Nephron (organoid): Measurements from ENCODE around the gene FTSJ3.

Experiments
- H3K27ac Mint-ChIP-seq, 3 experiments: 2 replicates each; pipeline ENCODE4 v1.8.0; 2020; ENCODE audit warnings: mixed read lengths in 3 of 3, mild to moderate bottlenecking in 2 of 3, moderate library complexity in 1 of 3
- H3K27me3 Mint-ChIP-seq: 2 replicates; pipeline ENCODE4 v1.8.0; 2021; ENCODE audit warnings: low read depth, mild to moderate bottlenecking, moderate library complexity, mixed read lengths
- H3K36me3 Mint-ChIP-seq: 2 replicates; pipeline ENCODE4 v1.8.0; 2020; ENCODE audit warnings: low read depth, mixed read lengths
- H3K4me1 Mint-ChIP-seq: 2 replicates; pipeline ENCODE4 v1.8.0; 2020; ENCODE audit warnings: mixed read lengths
- H3K4me3 Mint-ChIP-seq, 3 experiments: 2 replicates each; pipeline ENCODE4 v1.8.0; 2020; ENCODE audit warnings: mild to moderate bottlenecking in 3 of 3, mixed read lengths in 3 of 3, moderate library complexity in 2 of 3
- H3K9me3 Mint-ChIP-seq: 2 replicates; pipeline ENCODE4 v1.8.0; 2020; ENCODE audit warnings: mixed read lengths
- TF ChIP-seq, protein P1 (sequence below), 3 experiments: fragments of 200-600 bp; sonication (generic); IDR thresholded peaks; one replicate each; pipeline ENCODE4 v1.5.0; 2021; ENCODE audit warnings: antibody characterized with exemption in 3 of 3; ENCODE audit not compliant: unreplicated experiment in 3 of 3

The FTSJ3 gene

DNA sequence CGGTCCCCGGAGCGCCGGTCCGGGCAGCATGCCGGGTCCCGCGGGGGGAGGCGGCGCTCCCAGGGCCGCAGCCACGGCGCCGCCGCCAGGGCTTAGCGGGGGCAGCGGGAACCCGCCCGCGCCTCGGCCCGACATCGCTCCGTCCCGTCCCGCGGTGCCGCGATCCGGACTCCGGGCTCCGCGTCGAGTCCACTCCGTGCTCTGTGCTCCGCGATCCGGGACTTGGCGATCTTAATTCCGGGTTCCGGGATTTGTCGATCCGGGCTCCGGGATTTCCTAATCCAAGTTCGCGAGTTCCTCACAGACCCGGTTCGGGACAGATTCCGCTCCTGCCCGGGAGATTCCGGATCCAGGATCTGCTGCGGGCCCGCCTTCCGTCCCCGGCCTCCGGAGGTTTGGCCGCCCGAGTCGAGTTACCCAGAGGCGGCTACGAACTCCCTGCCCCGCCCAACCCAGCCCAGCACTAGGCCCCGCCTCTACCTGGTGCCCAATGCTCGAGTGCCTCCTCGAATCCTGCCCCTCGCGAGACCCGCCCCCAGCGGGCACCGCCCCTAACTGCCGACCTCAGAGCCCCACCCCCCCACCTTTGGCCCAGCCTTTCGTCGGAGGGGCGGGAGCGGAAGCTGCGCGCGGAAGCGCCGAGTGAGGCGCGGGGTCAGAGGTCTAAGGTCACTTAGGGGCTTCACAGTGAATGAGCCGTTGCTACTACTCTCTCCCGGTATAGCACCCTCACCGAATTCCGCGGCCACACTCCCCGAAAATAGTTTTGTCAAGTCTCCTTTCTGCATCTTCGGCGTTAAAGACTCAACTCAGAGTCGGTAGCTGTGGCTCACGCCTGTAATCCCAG is 15.3 kb upstream of the FTSJ3 start, which contains the start of gene SMARCD2:
SMARCD2 (minus strand) TSS at position 146 of the 847 bp plus-strand sequence; CDS start at position 135, 11 bp downstream.
- TF ChIP-seq, protein P1, sequence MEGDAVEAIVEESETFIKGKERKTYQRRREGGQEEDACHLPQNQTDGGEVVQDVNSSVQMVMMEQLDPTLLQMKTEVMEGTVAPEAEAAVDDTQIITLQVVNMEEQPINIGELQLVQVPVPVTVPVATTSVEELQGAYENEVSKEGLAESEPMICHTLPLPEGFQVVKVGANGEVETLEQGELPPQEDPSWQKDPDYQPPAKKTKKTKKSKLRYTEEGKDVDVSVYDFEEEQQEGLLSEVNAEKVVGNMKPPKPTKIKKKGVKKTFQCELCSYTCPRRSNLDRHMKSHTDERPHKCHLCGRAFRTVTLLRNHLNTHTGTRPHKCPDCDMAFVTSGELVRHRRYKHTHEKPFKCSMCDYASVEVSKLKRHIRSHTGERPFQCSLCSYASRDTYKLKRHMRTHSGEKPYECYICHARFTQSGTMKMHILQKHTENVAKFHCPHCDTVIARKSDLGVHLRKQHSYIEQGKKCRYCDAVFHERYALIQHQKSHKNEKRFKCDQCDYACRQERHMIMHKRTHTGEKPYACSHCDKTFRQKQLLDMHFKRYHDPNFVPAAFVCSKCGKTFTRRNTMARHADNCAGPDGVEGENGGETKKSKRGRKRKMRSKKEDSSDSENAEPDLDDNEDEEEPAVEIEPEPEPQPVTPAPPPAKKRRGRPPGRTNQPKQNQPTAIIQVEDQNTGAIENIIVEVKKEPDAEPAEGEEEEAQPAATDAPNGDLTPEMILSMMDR (IDR thresholded peaks at IDR 0.05; ENCODE audit: unreplicated experiment in 3 of 3): no peak
- no peaks in the 10 kb centered on the region for H3K27me3 Mint-ChIP-seq
- no peaks in the 10 kb centered on the region for H3K9me3 Mint-ChIP-seq
- peaks cover 34% of the 10 kb centered on the region for H3K4me1 Mint-ChIP-seq
- peak within 1 kb of the TSS; percentile 97 to 99 (median 99) for H3K4me3 Mint-ChIP-seq
- H3K27ac Mint-ChIP-seq: peak within 1 kb of the TSS; percentile 98 to 99 (median 99)
- H3K36me3 Mint-ChIP-seq: no peaks in the 10 kb centered on the region

DNA sequence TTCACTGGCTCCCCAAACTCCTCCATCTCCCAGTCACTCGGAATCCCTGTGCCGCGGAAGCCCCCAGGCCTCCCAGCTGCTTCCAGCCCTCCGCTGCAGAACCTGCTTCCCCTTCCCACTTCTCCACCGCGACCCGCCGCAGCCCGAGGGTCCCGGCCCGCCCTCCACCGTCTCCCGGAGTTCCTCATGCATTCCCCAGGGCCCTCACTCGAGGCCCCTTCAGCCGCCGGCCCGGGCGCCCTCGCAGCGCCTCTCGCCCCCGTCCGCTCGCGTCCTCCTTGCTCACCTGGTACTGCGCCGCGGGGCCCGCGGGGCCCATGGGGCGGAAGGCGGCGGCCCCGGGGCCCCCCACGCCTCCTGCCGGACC is 14.7 kb upstream of the FTSJ3 start:
- H3K36me3 Mint-ChIP-seq: peaks cover 1% of the 10 kb centered on the region
- H3K4me1 Mint-ChIP-seq: peaks cover 34% of the 10 kb centered on the region
- no peaks in the 10 kb centered on the region for H3K27me3 Mint-ChIP-seq
- H3K27ac Mint-ChIP-seq: peak overlapping the region; percentile 98 to 99 (median 99)
- H3K9me3 Mint-ChIP-seq: no peaks in the 10 kb centered on the region
- TF ChIP-seq, protein P1 (IDR thresholded peaks at IDR 0.05; ENCODE audit: unreplicated experiment in 3 of 3): no peak
- peak overlapping the region; percentile 97 to 99 (median 99) for H3K4me3 Mint-ChIP-seq

DNA sequence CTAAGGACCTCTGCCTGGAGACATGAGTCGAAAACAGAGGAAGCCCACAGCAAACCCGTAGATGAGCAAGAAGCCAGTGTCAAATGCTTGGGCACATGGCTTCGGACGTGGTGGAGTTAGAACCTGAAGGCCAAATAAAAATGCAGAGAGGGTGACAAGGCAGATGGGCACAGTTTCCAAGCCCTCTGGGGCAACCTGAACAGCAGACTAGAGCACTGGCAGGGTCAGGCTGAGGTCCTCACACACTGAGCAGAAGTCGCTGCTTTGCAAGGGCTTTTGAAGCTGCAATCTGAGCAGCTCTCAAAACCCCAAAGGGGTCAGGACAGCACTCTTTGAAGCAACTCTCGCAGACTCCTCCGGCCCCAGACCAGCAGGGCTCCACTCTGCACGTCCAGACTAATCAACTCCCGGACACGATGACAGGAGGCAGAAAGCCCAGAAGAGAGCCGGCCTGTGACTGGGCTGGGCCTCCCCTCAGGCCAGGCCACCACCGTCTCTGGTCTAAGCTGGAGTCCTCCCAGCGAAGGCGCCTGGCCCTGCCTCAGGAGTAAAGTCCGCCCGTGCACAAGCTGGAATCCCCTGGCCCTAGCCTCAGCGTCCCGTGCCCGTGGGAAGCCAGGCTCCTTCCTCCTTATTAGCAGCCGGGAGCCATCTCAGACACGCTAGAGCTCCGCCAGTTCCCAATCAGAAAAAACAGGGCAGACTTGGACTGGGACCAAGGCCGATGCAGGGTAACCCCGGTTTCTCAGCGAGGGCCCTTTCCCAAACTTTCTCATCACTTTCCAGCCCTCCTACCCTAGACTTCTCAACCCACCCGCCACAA is 14.1 kb upstream of the FTSJ3 start:
- H3K27me3 Mint-ChIP-seq: no peaks in the 10 kb centered on the region
- no peaks in the 10 kb centered on the region for H3K9me3 Mint-ChIP-seq
- peaks cover 7% of the 10 kb centered on the region for H3K36me3 Mint-ChIP-seq
- peaks cover 34% of the 10 kb centered on the region for H3K4me1 Mint-ChIP-seq
- TF ChIP-seq, protein P1 (IDR thresholded peaks at IDR 0.05; ENCODE audit: unreplicated experiment in 3 of 3): no peak
- H3K27ac Mint-ChIP-seq: peak overlapping the region; percentile 98 to 99 (median 99)
- H3K4me3 Mint-ChIP-seq: peak overlapping the region; percentile 97 to 99 (median 99)

DNA sequence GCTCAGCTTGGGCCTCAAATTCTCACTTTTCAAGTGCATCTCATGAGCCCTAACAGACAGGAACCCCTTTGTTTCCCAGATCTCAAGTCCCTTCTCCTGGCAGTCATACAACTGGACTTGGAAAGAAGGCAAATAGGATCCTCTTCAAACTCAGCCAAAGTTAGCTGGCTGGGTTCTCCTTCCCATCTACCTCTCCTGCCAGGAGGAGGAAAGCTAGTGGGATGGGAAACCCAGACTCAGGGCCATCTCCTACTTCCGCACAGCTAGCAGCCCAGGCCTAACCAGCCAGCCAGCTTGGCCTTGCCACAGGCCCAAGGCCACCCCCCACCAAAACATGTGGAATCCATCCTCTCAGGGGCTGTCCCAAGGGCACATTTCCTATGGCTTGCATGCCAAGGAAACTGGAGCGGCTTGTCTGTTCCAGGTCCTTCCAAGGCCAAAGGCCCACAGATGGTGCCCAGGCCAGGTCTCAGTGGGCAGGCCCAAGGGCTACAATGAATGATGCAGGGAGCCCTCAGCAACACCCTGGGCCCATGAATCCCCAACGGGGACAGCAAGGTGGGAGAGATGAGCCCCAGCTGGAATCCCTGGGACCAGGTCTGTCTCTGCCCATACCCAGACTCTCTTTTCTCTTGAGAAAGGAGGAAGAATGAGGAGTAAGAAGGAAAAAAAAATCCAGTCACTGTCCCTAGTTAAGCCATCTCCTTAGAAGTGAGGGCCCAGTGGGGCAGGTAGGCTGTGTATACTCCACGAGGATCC is 13.3 kb upstream of the FTSJ3 start:
- TF ChIP-seq, protein P1 (IDR thresholded peaks at IDR 0.05; ENCODE audit: unreplicated experiment in 3 of 3): no peak
- Mint-ChIP-seq H3K27ac (peak overlapping the region; percentile 98 to 99 (median 99)), H3K27me3 (no peaks in the 10 kb centered on the region), H3K36me3 (peaks cover 10% of the 10 kb centered on the region), H3K9me3 (no peaks in the 10 kb centered on the region), H3K4me1 (peaks cover 34% of the 10 kb centered on the region), H3K4me3 (peak overlapping the region; percentile 97 to 99 (median 99))

DNA sequence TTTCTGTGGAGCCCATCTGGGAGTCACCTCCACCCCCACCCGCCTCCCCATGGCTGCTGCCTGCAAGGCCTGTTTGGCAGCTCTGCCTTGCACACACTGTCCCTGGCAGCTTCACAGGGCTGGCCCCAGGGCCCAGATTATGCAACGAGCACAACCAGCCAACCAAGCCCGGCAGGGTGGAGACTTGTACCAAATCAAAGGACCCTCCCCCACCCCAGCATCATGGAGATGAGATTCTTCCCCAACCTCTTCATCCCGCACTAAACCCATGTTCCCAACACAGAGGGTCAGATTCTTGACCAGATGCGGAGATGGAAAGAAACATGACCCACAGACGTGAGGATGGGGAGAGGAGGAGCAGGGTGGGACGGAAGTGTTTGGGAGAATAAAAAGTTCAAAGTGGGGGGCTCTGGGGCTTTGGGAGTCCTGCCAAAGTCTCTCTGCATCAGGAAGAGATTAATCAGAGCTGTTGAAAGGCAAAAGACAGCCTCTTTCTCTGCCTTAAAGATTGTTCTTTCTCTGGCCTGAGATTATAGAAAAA is 11.2 kb upstream of the FTSJ3 start:
- peaks cover 28% of the 10 kb centered on the region for H3K36me3 Mint-ChIP-seq
- no peaks in the 10 kb centered on the region for H3K9me3 Mint-ChIP-seq
- H3K27me3 Mint-ChIP-seq: no peaks in the 10 kb centered on the region
- peaks cover 27% of the 10 kb centered on the region for H3K4me1 Mint-ChIP-seq
- H3K27ac Mint-ChIP-seq: peak overlapping the region; percentile 92 to 95 (median 94)
- TF ChIP-seq, protein P1 (IDR thresholded peaks at IDR 0.05; ENCODE audit: unreplicated experiment in 3 of 3): no peak
- peak overlapping the region; percentile 68 to 78 (median 75) for H3K4me3 Mint-ChIP-seq
